BLaER1 (cell line): Measurements from ENCODE around the gene DLGAP5.

ENCODE experiments used
- H3K27ac ChIP-seq: shearing (Covaris generic); formaldehyde crosslinking; 2 replicates; pipeline ENCODE4 v1.8.1; 2022
- H3K27me3 ChIP-seq: shearing (Covaris generic); formaldehyde crosslinking; 2 replicates; pipeline ENCODE4 v1.8.1; 2022
- H3K36me3 ChIP-seq: shearing (Covaris generic); formaldehyde crosslinking; 2 replicates; pipeline ENCODE4 v1.8.1; 2022
- H3K4me1 ChIP-seq: shearing (Covaris generic); formaldehyde crosslinking; 2 replicates; pipeline ENCODE4 v1.8.1; 2022
- H3K4me2 ChIP-seq: shearing (Covaris generic); formaldehyde crosslinking; 2 replicates; pipeline ENCODE4 v1.8.1; 2022
- H3K4me3 ChIP-seq: shearing (Covaris generic); formaldehyde crosslinking; 2 replicates; pipeline ENCODE4 v1.8.1; 2022
- H3K9ac ChIP-seq: shearing (Covaris generic); formaldehyde crosslinking; 2 replicates; pipeline ENCODE4 v1.8.1; 2022
- H3K9me3 ChIP-seq: shearing (Covaris generic); formaldehyde crosslinking; 2 replicates; pipeline ENCODE4 v1.8.1; 2022
- H4K20me1 ChIP-seq: shearing (Covaris generic); formaldehyde crosslinking; 2 replicates; pipeline ENCODE4 v1.8.1; 2022
- Cebpa-rat ChIP-seq: shearing (Covaris generic); IDR thresholded peaks from 2 replicates; pipeline ENCODE4 v1.8.1; 2022

DLGAP5 gene

DNA sequence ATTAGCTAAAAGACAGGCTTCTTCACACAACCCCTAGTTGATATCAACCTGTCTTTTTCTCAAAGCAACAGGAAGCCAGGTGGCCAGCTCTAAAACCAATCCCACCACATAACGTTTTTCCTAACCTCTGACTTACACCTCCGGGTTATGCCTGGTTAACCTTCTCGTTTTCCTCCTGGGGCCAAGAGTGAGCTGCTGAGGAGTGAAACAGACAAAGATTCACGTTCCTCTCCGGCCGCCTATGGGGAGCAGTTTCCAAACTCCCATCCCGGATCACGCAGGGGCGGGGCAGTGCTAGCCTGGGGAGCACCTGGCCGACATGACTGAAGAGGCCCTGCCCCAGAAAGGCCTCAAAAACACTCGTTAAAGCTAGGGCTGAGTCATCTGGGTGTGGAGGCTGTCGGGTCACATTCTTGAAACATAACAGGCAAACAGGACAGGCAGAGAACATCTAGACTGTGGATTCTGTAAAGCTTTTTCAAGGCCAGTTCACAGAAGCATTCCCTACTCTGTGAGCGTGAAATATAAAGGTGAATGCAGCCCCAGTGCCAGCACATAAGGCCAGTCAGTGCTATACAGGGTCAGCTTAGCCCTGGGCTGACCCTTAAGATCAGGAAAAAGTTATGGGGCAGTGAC is 88.3 kb downstream of the DLGAP5 start:
- H3K9me3 ChIP-seq = peaks cover 6% of the 10 kb centered on the region
- no peaks in the 10 kb centered on the region for H4K20me1 ChIP-seq
- H3K27ac ChIP-seq = no peak overlapping the region
- no peak for TF ChIP-seq Cebpa-rat
- peak overlapping the region; percentile 48 for H3K4me2 ChIP-seq
- no peaks in the 10 kb centered on the region for H3K36me3 ChIP-seq
- H3K4me3 ChIP-seq = no peak overlapping the region
- no peak overlapping the region for H3K9ac ChIP-seq
- H3K27me3 ChIP-seq = no peaks in the 10 kb centered on the region
- H3K4me1 ChIP-seq = peaks cover 43% of the 10 kb centered on the region

DNA sequence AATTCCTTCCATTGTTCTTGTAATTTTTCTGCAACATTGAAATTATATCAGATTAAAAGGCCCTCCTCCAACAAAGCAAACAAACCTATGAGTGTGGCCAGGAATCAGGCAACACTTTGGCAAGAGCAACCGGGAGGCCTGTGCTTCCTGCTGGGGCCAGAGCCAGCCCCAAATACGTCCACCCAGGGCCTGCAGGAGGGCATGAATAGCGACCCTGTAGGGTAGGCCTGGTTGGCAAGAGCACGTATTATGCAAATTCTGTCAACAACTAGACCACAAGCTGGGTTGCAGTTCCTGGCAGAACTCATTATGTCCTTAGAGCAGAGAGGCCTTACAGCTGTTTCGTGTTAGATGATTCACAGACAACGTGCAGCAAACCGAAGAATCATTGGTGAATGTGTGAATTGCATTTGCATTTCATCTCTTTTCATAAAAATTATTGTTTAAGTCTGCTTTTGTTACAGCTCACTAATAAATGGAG is 89.2 kb downstream of the DLGAP5 start:
- no peak for TF ChIP-seq Cebpa-rat
- Histone ChIP-seq H3K4me3 (no peak overlapping the region), H3K4me2 (peak overlapping the region; percentile 48), H3K27ac (no peak overlapping the region), H3K9ac (no peak overlapping the region), H3K36me3 (no peaks in the 10 kb centered on the region), H3K9me3 (peaks cover 6% of the 10 kb centered on the region), H3K4me1 (peaks cover 38% of the 10 kb centered on the region), H4K20me1 (no peaks in the 10 kb centered on the region), H3K27me3 (no peaks in the 10 kb centered on the region)

DNA sequence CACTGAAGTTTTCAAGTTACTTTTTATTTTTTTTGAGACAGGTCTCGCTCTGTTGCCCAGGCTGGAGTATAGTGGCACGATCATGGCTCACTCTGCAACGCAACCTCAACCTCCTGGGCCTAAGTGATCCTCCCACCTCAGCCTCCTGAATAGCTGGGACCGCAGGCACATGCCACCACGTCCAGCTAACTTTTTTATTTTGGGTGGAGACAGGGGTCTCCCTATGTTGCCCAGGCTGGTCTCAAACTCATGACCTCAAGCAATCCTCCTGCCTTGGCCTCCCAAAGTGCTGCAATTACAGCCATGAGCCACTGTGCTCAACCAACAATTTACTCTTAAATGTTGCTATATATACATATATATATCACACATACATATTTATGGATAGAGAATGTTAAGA is 89.7 kb downstream of the DLGAP5 start:
- no peak for TF ChIP-seq Cebpa-rat
- Histone ChIP-seq H3K9ac (no peak overlapping the region), H3K27ac (no peak overlapping the region), H4K20me1 (no peaks in the 10 kb centered on the region), H3K36me3 (no peaks in the 10 kb centered on the region), H3K4me2 (peak overlapping the region; percentile 48), H3K4me3 (no peak overlapping the region), H3K27me3 (no peaks in the 10 kb centered on the region), H3K4me1 (peaks cover 38% of the 10 kb centered on the region), H3K9me3 (peaks cover 6% of the 10 kb centered on the region)

GRCh38 chr14:55099756-55100155 is 91.6 kb downstream of the DLGAP5 start:
- Histone ChIP-seq H3K4me3 (no peak overlapping the region), H3K9me3 (peaks cover 6% of the 10 kb centered on the region), H4K20me1 (no peaks in the 10 kb centered on the region), H3K4me2 (no peak overlapping the region), H3K9ac (no peak overlapping the region), H3K27ac (no peak overlapping the region), H3K4me1 (peaks cover 38% of the 10 kb centered on the region), H3K27me3 (no peaks in the 10 kb centered on the region), H3K36me3 (no peaks in the 10 kb centered on the region)
- TF ChIP-seq Cebpa-rat = no peak

DNA sequence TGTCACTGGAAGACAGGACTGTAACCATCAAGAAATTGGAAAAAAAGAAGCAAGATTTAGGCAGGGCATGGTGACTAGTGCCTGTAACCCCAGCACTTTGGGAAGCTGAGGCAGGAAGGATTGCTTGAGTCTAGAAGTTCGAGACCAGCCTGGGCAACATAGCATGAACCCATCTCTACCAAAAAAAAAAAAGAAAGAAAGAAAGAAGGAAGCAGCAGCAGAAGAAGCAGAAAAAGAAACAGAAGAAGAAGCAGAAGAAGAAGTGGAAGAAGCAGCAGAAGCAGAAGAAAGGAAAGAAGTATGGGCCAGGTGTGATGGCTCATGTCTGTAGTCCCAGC is 92.9 kb downstream of the DLGAP5 start:
- Histone ChIP-seq H3K4me1 (peaks cover 28% of the 10 kb centered on the region), H3K27ac (no peak overlapping the region), H3K4me3 (no peak overlapping the region), H3K9me3 (no peaks in the 10 kb centered on the region), H3K9ac (no peak overlapping the region), H3K4me2 (peak overlapping the region; percentile 12; the same call in 1 of the 2 replicates), H3K36me3 (no peaks in the 10 kb centered on the region), H3K27me3 (no peaks in the 10 kb centered on the region), H4K20me1 (no peaks in the 10 kb centered on the region)
- TF ChIP-seq Cebpa-rat = no peak
